ENCODE measurements around the gene B4GALT1.

The B4GALT1 gene

DNA sequence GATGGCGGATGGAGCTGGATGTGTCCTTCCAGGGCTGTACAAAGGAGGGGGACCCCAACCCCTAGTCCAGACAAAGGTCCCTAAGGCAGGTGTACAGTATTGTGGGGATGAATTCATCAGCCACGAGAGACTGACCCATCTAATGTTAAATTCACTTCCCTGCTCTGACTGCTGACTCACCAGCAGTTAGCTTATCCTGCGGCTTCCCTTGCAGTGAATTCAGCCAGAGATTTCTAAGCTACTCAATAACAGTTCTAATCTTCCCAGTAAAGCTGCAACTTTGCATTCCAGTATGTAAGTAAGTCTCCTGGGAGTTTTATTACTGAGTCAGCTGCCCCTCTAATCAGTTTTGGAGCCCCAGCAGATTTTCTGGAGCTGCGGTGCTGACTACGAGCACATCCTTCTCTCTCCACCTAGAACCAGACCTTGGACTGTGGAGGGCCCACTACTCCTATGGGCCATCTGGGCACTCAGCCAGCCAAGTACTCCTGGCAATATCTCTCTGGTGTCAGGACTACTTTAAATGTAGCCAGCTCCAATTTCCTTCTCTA, 16.1 kb downstream of the B4GALT1 start:
- in situ Hi-C loops (cut with HindIII; ENCODE audit: low pct_ligation_motif_present, low pct_unique_long_range_greater_than_20kb, low sequenced_read_pairs), result no loop called here
- peak; percentile 91 for DNase-seq

DNA sequence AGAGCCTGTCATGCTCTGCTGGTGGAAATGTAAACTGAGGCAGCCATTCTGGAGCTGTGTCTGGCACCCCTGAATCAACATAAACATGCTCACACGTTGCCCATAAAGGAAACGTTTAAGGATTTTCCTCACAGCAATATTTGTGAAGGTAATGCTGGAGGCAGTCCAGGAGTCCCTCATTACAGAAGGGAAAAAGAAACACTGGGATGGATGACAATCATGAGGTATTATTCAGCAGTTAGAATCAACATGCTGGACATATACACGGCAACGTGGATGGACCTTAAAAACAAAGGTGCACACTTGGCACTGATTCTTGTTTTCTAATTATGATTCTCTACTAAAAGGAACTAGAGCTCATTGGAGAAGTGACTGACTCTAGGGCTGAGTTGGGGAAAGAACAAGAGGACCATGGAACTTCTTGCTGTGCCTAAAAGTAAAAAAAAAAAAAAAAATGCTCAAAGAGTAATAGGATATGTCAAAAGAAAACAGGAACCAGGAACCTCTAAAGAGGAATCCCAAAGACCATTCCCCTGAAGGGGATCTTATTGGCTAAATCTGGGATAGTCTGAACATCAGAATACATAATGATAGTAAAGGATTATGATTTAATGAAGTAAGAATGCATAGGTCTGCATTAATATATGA, 18.6 kb downstream of the B4GALT1 start:
- in situ Hi-C loops (cut with HindIII; ENCODE audit: low pct_ligation_motif_present, low pct_unique_long_range_greater_than_20kb, low sequenced_read_pairs), result no loop called here
- no peak for DNase-seq

DNA sequence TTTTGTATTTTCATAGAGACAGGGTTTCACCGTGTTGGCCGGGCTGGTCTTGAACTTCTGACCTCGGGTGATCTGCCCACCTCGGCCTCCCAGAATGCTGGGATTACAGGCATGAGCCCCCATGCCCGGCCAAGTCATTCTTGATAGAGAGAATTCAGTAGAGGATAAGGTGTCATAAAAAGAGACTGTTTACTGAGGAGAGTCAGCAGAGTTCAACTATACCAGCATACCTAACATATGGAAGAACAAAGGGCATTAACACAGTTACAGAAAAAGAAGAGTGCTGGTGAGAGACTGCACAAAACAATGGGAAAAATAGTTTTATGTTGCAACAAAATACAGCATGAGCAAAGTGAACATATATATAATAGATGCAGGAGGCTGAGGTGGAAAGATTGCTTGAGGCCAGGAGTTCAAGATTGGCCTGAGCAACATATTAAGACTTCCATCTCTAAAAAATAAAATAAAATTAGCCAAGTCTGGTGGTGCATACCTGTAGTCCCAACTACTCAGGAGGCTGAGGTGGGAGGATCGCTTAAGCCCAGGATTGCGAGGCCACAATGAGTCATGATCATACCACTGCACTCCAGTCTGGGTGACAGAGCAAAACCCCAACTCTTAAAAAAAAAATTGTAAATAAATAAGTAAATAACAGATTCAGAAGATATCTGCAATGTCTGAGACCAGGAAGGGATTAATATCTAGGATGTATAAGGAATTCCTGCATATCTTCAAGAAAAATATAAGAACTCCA, 19.5 kb downstream of the B4GALT1 start:
- DNase-seq, result no peak
- in situ Hi-C loops (cut with HindIII; ENCODE audit: low pct_ligation_motif_present, low pct_unique_long_range_greater_than_20kb, low sequenced_read_pairs), result no loop called here

DNA sequence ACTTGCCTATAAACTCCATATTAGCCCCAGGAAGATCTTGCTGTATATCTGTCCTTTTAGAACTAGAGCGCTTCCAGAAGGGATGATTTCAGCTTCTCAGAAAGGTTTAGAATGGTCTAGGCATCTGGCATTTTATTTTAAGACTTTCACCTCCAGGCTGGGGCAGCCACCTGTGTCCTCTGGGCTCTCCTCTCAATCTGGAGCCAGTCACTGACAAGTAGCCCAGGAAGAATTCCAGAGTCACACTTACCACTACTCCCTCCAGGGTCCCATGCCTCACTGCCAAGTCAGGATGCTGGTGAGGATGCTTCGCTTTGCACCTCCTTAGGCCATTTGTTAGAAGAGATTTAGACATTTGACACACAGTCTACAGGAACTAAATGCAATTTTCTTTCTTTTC, 20.8 kb downstream of the B4GALT1 start:
- in situ Hi-C loops (cut with HindIII; ENCODE audit: low pct_ligation_motif_present, low pct_unique_long_range_greater_than_20kb, low sequenced_read_pairs), result no loop called here
- no peak for DNase-seq

DNA sequence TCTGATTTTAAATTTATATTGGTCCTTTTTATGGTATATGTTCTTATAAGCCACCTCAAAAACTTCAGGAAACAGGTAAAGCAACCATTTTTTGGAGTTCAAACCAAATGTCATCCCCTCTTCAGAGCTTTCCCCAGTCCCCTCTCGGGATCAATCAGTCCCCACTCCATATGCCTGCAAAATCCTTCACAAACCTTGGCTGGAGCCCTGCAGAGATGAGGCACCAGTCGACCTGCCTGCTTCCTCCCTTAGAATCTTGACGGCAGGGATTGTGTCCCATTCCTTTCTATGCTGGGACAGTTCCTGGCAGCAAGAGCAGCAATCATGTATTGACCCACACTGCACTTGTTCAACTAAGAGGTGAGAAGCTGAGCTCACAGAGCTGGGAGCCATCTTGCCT, 22.6 kb downstream of the B4GALT1 start:
- DNase-seq, result no peak
- in situ Hi-C loops (cut with HindIII; ENCODE audit: low pct_ligation_motif_present, low pct_unique_long_range_greater_than_20kb, low sequenced_read_pairs), result no loop called here

DNA sequence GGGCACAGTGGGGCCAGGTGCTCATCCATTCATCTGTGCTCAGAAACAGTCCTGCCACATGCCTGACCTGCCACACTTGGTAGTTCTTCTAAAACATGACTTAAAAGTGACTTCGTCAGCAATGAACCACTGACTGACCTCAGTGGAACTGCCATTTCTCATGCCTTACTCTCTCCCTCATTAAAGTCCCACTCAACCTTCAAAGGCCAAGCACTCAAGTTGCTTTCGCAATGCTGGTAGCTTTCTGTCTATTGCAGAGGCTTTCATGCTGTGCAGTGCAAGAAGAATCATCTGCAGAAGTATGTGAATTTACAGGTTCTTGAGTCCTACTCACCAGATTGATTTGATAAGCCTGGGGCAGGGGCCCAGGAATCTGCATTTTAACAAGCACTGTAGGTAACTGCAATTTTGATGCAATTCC, 23.9 kb downstream of the B4GALT1 start:
- in situ Hi-C loops (cut with HindIII; ENCODE audit: low pct_ligation_motif_present, low pct_unique_long_range_greater_than_20kb, low sequenced_read_pairs), result no loop called here
- DNase-seq, result peak; percentile 39

DNA sequence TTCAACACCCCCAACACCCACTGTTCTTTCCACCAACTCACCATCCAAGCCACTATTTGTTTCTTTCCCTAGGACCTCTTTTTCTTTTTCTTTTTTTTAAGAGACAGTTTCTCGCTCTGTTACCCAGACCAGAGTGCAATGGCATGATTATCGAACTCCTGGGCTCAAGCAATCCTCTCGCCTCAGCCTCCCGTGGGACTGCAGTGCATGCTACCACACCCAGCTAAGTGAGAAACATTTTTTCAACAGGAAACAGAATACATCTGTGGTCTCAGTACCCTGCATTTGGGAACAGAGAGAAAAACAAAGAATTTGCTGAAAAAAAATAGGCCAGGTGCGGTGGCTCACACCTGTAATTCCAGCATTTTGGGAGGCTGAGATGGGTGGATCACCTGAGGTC, 24.6 kb downstream of the B4GALT1 start:
- in situ Hi-C loops (cut with HindIII; ENCODE audit: low pct_ligation_motif_present, low pct_unique_long_range_greater_than_20kb, low sequenced_read_pairs), result no loop called here
- no peak for DNase-seq

DNA sequence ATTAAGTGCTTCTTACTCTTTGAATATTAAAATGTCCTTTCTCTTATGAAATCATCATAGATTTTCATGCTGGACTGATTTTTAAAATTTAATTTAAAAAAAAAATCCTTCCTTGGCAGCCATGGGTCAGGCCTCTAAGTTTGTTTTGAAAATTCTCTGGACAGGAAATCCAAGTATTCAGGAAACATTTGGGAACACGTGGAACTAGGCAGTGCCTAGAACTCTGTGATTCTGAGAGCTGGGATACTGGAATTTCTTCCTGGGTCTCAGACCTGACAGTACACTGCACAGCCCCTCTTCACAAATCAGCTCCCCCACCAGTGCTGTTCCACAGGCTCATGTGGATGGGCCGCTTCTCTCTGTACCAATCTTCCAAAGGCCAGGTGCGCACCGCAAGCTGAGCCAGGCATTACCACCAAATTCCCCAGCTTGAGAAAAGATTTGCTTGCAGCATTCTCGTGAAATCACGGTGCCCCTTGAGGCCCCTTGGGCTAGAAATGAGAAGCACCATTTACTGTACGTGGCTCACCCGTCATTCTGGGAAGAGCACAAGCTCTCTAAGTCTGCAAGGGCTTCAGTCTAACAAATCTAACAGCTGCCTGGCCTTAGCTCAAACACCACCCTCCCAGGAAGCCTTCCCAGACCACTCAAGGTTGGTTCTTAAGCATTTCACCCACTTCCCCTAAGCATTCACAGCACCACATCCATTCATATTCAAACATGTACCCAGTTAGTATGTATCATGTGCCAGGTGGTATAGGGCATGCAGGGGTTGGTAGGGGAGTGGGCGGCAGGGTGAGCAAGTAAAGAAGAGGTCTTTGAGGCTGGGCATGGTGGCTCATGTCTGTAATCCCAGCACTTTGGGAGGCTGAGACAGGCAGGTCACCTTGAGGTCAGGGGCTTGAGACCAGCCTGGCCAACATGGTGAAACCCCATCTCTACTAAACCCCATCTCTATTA, 26.5 kb downstream of the B4GALT1 start:
- in situ Hi-C loops (cut with HindIII; ENCODE audit: low pct_ligation_motif_present, low pct_unique_long_range_greater_than_20kb, low sequenced_read_pairs), result no loop called here
- DNase-seq, result no peak

DNA sequence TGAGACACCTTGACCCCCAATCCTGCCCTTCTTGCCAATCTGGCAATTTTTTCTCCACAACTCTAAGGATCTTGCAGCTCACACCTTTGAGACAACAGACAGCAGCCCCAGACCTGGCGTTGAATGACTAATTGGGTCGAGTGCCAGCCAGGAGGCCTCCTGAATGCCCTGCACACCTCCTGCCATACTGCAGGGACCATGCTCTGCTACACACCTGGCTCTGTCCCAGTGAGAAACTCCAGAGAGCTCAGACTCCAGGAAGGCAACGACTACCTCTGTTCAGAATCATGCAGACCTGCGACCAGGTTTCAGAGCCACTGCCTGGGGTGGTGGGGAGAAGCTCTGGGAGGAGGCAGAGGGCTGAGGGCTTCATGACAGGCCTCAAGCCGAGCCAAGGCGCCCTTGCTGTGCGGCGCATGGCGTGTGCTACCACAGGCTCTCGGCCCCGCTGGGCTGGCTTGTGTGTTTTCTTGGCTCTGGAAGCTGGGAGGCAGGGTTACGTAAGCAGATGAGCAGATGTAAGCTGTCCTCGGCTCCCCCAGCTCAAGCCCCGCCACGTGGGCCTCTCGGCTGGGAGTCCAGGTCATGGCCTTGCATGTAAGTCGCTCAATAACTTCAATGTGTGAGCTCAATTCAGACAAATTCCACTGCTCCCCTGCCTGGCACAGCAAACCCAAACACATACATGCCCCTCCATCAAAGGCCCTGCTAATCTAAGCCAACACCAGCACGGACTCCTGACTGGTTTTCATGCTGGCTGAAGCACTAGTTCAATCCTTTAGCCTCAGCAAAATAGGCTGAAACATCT, 27.5 kb downstream of the B4GALT1 start:
- in situ Hi-C loops (cut with HindIII; ENCODE audit: low pct_ligation_motif_present, low pct_unique_long_range_greater_than_20kb, low sequenced_read_pairs), result no loop called here
- DNase-seq, result no peak

DNA sequence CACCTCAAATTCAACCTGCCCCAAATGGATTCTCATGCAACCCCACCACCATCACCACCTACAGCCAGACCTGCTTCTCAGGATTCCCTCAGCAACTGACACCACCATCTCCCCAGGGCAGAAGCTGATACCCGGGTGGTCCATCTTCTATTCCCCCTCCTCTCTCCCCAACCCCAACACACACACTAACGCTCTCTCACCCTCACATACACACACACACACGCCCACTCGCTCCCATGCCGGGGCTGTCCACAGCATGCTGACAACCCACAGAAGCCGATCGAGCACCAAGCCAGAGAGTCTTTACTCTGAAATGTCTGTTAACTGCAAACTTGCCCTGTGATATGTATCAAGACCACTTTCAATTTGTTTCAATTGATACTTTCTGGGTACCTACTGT, 28.4 kb downstream of the B4GALT1 start:
- DNase-seq, result no peak
- in situ Hi-C loops (cut with HindIII; ENCODE audit: low pct_ligation_motif_present, low pct_unique_long_range_greater_than_20kb, low sequenced_read_pairs), result no loop called here

DNA sequence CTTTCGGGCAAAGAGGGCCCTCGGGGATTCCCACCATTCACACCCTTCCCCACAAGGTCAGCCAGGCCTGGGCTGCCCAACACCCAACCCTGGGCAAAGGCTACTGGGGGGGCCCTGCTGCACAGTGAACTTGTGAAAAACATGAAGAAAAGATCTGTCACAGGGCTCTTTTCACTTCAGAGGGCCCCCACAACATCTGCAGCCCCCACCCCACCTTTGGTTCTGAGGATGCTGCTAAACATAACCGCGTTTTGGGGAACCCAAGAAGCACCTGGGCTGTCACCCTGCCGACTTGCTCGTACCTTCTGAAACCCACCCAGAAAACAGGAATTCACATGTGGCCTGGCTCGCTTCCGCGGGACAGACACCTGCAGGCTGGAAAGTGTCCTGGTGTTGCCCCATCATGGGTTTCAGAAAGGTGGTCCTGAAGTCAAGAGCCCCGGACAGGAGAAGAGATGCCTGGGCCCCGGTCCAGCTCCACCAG, 29.3 kb downstream of the B4GALT1 start:
- in situ Hi-C loops (cut with HindIII; ENCODE audit: low pct_ligation_motif_present, low pct_unique_long_range_greater_than_20kb, low sequenced_read_pairs), result no loop called here
- no peak for DNase-seq

DNA sequence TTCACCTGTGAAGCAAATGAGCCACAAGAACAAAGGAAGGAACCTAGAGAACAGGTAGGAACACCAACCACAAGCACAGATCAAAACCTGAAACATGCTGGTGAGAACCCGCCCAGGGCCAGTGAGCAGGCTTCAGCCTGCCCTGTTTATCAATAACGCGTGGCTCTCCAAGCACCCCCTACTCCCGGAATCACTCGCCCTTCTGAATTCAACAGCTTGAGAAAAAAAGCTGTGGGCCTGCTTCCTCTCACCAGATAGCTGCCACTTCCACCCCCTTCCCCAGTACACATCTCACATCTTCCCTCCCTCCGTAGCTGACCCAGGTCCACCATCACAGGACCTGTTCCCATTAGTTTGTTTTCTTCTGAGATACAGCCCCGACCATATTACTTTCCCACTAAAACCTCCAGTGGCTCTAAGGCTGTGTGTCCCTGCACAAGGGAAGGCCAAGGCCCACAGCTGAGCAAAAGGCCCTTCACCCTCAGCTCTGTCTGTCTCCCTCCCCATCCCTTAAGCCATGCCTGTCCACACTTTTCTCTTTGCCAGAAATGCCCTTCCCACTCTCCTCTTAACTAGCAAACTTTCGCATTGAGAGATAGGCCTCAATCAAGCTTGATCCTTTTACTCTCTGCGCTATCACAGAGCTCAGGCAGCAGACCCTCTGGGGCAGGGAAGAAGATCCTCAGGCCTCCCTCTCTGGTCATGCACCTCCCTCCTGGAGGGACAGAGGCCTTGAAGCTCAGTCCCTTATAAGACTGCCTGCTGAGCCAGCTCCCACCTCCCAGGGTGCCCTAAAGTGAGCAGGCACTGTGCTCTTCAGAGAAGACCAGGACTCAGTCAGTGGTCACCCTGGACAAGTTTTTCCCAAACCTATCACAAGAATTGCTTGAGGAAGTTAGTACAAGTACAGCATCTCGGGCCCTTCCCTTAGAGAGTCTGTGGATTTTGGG, 30.1 kb downstream of the B4GALT1 start:
- in situ Hi-C loops (cut with HindIII; ENCODE audit: low pct_ligation_motif_present, low pct_unique_long_range_greater_than_20kb, low sequenced_read_pairs), result no loop called here
- no peak for DNase-seq

DNA sequence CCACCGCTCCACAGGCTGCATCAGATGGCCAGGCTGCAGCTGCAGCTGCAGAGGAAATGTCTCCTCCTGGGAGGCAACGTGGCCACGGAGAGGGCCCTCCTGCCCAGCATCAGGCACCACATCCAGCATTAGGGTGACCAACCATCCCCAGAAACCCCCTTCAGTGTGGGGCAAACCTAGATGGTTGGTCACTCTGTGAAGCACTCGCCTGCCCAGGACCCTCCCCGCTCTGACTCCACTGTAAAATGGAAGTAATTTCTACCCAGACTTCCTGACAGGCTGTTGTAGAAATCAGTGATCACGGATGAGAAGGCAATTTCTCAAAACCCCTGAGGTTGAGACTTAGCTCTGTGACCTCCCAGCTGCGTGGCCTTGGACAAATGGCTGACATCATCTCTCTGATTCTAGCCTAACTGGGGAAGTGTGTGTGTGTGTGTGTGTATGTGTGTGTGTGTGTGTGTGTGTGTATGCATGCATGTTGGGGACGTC, 31.6 kb downstream of the B4GALT1 start:
- in situ Hi-C loops (cut with HindIII; ENCODE audit: low pct_ligation_motif_present, low pct_unique_long_range_greater_than_20kb, low sequenced_read_pairs), result no loop called here
- no peak for DNase-seq

DNA sequence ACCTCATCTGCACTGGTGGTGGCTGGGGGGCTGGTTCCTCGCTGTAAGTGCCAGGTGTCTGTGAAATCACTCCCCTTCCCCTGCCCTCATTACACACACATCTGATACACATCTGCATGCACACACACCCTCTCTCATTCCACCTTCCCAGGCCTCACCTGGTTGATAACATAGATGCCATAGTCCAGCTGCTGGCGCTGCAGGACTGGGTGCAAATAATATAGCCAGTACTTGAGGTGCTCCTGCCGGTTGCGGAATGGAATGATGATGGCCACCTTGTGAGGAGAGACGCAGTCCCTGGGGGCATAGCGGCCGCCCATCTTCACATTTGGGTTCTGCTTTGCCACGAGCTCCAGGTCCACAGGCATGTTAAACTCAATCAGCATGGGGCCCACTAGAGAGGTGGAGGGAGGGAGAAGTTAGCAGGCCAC, 32.1 kb downstream of the B4GALT1 start:
- in situ Hi-C loops (cut with HindIII; ENCODE audit: low pct_ligation_motif_present, low pct_unique_long_range_greater_than_20kb, low sequenced_read_pairs), result no loop called here
- no peak for DNase-seq

DNA sequence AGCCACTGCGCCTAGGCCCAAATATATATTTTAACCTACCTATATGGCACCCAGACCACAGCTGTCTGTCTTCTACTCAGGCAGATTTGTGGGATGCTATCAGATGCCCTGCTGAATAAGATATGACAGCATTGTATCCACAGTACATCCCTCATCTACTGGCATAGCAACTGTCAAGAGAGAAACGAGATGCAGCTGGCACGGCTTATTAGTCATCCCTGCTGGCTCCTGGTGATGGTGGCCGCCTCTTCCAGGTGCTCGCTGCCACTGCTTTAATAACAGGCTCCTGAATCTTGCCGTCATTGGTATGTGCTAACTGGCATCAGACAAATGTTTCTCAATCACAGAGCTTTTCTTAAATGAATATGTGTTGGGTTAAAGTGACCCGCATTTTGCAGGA, 34.0 kb downstream of the B4GALT1 start:
- in situ Hi-C loops (cut with HindIII; ENCODE audit: low pct_ligation_motif_present, low pct_unique_long_range_greater_than_20kb, low sequenced_read_pairs), result no loop called here
- no peak for DNase-seq

DNA sequence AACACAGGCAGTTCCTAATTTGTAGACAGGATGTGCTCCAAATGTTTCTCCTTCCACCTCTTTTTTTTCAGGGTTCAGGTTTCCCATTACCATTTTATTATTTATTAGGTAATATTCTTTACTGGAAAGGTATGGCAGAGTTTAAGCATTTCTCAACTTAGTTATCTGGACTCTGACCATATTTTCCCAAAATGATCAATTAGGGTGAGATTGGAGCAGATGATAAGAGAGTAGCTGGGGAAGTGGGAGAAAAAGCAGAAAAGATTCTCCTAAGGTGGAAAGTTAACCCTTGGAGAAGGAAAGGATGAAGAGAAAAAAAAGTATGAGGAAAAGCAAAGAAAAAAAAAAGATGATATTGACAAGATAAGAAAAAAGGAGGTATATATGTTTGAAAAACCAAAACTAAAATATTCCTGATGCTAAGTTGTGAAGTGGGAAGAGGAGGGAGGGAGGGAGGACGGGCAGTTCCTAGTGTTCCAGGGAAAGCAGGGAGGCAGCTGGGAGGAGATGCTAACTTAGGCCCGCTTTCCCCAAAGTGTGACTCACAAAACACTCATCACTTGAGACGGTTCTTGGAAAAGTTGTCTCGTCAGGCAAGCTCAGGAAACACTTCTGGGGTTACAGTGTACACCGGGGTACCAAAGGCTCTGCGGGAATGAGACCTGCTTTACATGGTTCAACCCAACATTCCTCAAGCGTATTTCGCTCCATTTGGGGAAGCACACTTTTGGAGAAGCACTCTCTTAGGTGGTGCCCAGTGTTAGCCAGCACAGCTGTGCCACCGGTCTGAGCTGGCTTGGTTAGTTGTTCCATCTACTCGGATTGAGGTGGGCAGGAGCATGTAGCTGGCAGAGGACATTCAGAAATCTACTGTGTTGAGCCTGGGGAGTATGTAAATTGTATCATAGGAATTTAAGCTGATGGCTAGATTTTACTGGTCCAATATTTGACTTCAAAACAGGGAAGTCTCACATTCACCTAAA, 35.1 kb downstream of the B4GALT1 start:
- in situ Hi-C loops (cut with HindIII; ENCODE audit: low pct_ligation_motif_present, low pct_unique_long_range_greater_than_20kb, low sequenced_read_pairs), result no loop called here
- DNase-seq, result peak; percentile 55

All from ACHN (cell line).